Stimulated activated CD4-positive, alpha-beta T cell treated with anti-CD3 and anti-CD28 coated beads, Interleukin-15, amount 100 ng/mL, for 1 hour (primary cell): ENCODE results near the gene DBX1.
"Not testable (repeated sequence)": the region's sequence is repeated elsewhere in the genome, so short reads cannot be mapped to it uniquely, and the experiment has no call there.

Source experiments
- DNase-seq, 2 donors: peaks; one replicate each; pipeline ENCODE4 v3.0.0-alpha.2; 2020; ENCODE audit warnings: low read depth in 1 of 2, low spot score in 1 of 2

The DBX1 gene

GRCh38 chr11:20160425-20161229 lies at the start of gene DBX1:
DBX1 (minus strand) TSS chr11:20160475; CDS start chr11:20160324, 151 bp downstream.
- no peak for DNase-seq

DNA sequence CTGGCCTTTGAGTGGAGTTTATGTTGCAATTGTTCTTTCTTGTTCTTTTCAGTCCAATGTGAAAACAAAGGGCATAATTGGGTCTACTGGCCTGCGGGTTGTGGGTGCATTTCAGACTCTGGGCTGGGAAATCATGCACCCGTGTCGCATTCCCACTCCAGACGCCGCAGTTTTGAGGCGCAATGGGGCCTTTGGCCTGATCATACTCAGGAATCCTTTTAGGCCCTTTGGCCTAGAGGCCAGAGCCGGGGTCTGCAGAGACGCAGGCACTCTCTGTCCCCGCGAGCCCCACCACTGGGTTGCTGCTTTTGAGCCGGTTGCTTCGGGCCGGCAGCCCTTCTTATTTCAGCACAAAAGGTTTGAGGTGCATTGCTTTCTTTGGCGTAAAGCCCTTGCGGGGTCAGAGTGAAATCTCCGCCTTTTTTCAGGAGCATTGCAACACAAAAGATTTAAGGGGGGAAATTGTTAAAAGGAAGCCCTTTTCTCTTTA lies 48.4 kb upstream of the DBX1 start:
- DNase-seq: no peak

DNA sequence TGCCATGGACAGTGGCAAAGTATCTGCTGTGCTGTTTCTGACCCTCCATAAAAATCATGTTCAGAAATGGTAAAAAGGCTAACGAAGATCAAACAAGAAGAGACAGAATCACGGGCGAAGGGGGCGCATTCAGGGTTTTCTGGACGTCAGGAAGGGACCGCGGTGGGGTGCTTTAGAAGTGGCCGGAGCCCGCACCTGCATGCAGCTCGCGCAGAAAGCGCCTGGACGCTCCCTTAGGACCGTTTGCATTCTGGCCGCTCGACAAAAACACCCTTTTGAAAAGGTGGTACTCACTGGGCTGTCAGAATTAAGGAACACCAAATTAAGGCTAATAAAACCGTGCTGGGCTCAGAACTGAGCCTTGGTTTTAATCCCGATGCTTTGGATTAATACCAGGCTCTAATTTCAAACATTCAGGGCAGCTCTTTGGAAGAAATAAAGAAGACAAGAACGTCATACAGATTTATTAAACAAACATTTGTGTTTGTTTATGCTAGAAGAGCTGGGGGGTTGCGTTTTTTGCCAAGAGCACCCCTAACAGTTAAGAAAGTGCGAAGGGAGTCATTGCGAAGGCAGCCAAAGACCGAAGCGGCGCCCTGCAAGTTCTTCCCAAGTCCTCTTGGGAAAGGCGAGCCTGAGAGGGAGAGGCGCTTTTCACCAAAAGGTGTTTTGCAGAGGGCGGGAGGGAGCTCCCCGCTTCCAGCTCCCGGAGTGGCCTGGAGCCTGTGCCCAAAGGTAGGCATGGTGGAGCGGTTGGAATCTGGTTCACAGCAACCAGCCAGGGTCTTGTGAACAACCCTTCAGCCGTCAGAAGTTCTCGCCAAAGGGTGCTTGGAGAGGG lies 47.7 kb upstream of the DBX1 start:
- DNase-seq: no peak

GRCh38 chr11:20205807-20206206 lies 45.5 kb upstream of the DBX1 start:
- DNase-seq: no peak

DNA sequence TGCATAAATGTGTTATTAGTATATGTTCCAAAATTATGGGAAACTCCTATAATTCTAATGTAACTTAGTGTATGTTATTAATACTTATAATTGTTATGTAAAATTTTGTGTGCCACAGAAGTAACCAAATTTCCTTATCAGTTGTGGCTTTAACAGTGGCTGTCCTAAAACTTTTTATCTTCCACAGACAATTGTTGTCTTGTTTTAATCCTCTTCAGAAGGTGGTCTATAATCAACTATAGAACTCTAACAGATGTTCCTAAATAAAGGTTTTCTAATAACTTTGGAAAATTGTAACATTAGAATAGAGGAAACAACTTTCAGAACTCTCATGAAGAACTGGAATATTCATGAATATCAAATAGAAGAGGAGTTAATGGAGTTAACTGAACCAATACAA lies 44.4 kb upstream of the DBX1 start:
- no peak for DNase-seq

GRCh38 chr11:20203831-20204230 lies 43.6 kb upstream of the DBX1 start:
- DNase-seq: no peak

DNA sequence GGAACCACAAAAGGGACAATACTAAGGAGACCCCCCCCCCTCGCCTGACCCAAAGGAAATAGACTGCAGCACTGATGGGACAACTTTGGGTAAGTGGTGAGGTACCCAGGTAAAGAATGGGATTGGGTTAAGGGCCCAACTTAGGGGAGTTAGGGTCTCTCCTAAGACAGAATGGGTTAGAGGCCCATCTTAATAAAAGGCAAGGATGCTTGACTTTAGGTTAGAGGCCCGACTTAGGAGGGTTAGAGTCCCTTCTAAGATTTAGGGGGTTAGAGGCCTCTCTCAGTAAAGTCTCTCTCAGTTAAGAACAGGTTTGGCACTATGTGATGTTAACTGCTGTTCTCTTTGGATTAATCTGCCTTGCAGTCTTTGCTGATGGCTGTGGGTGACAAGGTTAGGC lies 41.0 kb upstream of the DBX1 start:
- DNase-seq: no peak

DNA sequence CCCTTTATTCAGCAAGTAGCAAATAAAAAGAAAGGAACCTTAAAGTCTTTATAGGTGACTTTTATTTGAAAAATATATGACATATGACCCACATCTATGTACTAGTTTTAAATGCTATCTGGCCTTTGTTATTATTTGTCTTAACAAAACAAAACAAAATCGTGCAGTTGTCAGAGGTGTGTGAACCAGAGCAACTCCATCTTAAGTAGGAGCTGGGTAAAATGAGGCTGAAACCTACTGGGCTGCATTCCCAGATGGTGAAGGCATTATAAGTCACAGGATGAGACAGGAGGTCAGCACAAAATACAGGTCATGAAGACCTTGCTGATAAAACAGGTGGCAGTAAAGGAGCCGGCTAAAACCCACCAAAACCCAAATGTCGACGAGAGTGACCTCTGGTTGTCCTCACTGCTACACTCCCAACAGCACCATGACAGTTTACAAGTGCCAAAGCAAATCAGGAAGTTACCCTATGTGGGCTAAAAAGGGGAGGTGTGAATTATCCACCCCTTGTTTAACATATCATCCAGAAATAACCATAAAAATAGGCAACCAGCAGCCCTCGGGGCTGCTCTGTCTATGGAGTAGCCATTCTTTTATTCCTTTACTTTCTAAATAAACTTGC lies 40.2 kb upstream of the DBX1 start:
- DNase-seq: not testable (repeated sequence)

GRCh38 chr11:20197881-20198280 lies 37.6 kb upstream of the DBX1 start:
- DNase-seq: no peak

DNA sequence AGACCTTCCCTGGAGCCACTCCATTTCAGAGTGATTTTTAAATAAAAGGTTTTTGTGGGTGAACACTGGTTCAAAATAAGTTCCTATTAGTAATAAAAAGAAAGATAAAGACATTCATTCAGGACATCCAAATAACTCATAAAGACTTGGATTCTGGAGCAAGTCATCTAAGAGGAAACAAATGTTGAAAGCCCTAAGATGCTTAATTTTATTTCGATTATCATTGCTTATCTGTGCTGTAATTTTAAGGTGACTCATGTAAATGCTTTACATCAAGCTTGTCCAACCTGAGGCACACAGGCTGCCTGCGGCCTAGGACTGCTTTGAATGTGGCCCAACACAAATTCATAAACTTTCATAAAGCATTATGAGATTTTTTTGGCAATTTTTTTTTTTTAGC lies 34.2 kb upstream of the DBX1 start:
- no peak for DNase-seq

DNA sequence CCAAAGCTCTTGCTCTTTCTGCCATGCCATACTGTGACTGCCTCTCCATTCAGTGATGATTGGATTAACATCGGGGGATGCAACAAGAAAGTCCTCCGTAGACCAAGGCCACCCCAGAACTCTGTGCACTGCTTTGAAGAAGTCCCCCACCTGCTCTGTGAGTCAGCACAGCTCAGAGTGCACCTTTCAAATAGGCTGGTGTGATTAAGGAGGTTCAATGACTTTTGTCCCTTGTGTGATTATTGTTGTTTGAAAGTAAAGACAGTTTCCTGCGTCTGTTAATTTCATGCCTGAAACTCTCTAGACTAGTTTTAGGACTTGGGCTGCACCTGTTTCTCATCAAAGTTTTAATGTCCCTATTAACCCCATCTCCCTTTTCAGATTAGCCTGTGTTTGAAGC lies 33.0 kb upstream of the DBX1 start:
- DNase-seq: no peak

DNA sequence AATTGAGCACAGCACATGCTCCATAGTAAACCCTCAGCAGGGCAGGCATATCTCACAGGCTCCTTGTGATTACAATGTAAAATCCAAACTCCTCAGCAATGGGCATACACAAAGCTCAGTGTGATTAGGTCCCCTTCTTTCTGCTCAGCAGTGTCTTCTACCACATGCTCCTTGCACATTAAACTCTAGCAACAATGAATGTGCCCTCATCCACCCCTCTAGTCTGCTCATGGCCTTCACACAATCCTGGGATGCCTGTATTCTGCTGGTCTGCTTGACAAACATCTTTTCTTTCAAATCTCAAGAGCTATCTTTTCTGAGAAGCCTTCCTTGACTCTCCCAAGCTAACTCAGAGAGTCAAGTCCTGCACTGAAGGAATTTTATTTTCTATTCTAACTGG lies 32.4 kb upstream of the DBX1 start:
- DNase-seq: no peak

DNA sequence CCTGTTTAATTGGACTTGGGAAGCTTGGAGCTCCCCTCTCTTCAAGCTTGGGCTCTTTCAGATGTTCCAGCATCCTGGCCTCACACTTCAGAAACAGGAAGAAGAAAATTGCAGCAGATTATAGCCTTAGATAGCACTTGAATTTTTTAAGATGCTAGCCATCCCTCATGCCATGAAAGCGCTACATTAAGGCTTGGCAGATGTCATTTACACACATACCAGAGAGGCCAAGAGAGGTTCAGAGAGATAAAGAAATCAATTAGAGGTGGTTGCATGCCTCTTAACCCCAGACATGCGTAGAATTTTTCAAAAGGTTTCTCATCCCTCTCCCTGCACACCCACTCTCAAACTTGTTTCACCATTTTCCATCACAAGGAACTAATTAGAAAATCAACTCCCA lies 31.9 kb upstream of the DBX1 start:
- DNase-seq: no peak

DNA sequence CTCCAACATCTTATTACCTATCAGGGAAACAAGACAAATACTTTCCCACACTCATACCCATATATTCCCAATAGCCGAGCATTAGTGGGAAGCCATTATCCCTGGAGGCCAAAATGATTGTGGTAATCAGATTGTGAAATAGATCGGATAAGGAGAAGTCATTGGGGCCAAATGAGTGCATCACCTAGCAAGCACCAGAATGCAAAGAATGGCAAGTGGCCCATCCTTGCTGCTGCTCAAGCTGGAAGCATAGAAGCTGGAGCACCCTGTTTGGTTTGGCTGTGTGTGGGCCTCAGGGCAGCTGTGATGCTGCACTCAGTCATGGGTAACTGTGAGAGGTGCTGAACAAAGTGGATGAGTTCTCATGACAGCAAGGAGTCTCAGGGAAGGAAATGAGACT lies 18.7 kb upstream of the DBX1 start:
- no peak for DNase-seq

GRCh38 chr11:20177136-20177535 lies 16.9 kb upstream of the DBX1 start:
- DNase-seq: no peak

DNA sequence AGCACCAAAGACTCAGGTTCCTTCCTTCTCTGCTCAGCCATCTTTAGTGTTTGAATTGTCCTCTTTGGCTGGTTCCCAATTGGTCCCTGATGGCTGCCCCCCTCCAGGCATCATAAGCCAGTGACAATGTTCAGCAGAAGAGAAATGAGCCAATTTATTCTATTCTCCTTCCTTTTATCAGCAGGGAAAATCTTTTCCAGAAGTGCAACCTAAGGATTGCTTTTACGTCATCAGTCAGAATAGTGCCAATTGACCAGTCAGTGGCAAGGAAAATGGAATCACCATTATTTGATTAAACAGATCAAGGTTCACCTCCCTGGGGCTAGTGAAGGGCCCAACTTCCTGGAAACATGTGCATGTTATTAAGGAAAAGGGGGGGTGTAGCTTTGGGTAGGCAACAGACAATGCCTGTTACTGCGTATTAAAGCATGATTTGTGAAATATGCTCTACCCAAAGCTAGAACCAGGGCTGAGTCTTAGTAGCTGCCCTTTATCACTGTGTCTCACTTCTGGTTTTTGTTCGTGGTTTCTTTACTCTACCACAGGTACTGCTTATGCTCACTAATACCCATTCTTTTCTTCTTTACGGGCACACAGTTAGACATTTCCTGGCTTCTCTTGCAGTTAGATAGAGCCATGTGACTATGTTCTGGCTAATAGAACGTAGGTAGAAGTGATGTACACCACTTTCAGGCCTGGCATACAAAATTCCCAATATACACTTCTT lies 12.6 kb upstream of the DBX1 start:
- DNase-seq: no peak

DNA sequence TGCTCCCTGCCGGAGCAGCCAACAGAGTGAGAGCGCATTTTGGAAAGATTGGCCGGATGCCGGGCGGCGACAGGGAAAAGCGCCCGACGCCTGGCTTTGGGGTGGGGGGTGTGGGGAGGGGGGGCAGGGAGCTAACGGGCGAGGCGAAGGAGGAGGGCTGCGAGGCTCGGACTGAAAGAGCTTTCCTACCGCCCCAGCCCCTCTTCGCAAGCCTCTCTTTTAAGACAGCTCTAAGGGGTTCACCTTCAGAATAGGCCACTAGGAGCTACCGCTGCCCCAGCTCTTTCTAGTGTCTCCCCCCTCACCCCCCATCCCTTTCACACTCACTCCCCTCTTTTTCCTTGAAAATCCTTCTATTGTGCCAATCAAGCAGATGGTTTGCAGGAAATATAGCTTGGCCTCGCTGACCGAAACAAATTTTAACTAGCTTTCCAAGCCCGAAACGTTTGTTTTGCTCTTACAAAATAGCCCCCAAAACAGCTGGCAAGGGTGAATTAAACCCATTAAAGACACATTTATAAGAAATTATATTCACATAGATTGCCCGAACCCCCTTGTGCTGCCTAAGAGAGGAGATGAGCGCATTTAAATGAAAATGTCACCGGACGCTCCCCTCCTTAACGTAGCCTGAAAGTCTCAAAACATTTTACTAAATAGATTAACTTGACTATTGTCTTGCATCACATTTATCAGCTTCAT lies 3.7 kb upstream of the DBX1 start:
- no peak for DNase-seq

DNA sequence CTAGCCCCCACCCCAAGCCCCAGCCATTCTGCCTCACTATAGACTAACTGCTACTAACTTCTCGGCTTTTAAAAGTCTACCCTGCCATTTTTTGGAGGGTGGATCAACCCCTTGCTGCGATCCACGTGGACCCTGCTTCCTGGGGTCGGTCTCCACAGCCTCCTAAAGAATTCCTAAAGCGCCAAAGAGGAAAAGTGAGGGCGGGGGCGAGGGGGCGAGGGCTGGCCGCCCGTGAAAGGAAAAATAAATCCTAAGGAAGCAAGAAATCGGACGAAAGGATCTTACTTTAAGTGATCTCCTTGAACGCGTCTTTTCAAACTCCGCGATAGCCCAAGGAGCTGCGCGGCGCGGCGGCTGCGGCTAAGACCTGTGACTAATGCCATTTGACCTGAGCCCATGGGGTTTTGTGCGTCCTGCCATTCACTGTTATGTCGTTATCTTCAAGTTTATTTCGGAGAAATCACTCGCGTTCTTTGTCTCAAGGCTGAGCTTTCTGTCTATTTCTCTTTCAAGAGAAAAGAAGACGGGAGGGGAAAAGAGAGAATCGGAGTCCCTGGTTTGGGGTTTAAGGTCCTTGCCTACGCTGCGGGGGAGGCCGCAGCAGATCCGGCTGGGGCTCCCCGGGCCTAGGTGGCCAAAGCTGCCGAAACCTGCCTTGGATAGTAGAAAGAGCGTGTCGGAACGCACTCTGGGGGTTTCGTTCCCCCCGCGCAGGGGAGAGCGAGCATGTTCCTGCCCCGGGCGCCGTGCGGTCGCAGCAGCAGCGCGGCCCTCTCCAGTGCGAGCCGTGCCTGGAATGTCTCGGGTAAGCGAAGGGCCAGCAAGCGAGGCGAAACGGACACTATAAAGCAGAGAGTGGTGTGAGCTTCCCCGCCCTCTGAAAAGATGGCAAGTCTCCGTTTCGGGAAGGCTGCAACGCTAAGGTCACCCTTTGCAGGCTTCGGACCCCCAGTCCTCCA lies 2.8 kb upstream of the DBX1 start:
- no peak for DNase-seq
